Measurements from ENCODE around the gene LRRC7. TPM values are rescaled to one million over a fixed set of nuclear protein-coding genes. Genes with fewer than 3 reads are reported as not detected.

The LRRC7 gene
- total RNA-seq, 1 experiment from 2014 or later: not detected

DNA sequence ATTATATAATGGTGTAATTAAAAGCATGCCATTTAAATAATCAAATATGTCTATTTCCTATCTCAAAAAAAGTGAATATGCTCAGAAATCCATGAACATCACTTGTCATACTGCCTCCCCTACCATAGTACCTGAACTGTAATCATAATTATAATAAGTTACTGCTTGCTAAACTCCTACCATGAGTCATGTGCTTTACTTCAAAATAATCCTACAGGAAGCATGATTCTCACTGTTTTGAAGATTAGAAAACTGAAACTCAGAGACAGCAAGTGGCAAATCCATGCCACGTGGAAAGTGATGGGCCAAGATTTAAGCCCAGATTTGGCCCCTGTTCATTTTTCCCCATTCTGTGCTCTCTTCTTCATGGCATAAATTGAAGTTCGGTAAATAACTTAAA, 5.2 kb downstream of the LRRC7 start:
- Histone ChIP-seq H3K4me3 (ENCODE audit: low read depth, low read length, poor library complexity, severe bottlenecking) (no peak overlapping the region), H3K4me1 (ENCODE audit: insufficient read depth, low read length, poor library complexity, severe bottlenecking) (peaks cover 15% of the 10 kb centered on the region), H3K27me3 (replicated peaks; ENCODE audit: insufficient read depth, low read depth, low read length, poor library complexity) (peaks cover 40% of the 10 kb centered on the region), H3K9me3 (ENCODE audit: low read depth, low read length, poor library complexity, severe bottlenecking) (no peaks in the 10 kb centered on the region), H3K27ac (ENCODE audit: low read depth, low read length, poor library complexity, severe bottlenecking) (no peak overlapping the region), H3K36me3 (ENCODE audit: insufficient read depth, low read length, poor library complexity, severe bottlenecking) (no peaks in the 10 kb centered on the region)
- DNase-seq (ENCODE audit: low spot score): no peak
- TF ChIP-seq EZH2 (IDR thresholded peaks at IDR 0.05; ENCODE audit: borderline replicate concordance, low read depth, low read length, poor library complexity, severe bottlenecking): no peak
- TF ChIP-seq, protein P1, sequence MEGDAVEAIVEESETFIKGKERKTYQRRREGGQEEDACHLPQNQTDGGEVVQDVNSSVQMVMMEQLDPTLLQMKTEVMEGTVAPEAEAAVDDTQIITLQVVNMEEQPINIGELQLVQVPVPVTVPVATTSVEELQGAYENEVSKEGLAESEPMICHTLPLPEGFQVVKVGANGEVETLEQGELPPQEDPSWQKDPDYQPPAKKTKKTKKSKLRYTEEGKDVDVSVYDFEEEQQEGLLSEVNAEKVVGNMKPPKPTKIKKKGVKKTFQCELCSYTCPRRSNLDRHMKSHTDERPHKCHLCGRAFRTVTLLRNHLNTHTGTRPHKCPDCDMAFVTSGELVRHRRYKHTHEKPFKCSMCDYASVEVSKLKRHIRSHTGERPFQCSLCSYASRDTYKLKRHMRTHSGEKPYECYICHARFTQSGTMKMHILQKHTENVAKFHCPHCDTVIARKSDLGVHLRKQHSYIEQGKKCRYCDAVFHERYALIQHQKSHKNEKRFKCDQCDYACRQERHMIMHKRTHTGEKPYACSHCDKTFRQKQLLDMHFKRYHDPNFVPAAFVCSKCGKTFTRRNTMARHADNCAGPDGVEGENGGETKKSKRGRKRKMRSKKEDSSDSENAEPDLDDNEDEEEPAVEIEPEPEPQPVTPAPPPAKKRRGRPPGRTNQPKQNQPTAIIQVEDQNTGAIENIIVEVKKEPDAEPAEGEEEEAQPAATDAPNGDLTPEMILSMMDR (conservative IDR thresholded peaks at IDR 0.05; ENCODE audit: low read depth, low read length): no peak
- no TSS peak for BruUV-seq (replicated peaks)
- ChIA-PET CTCF (no interaction called here), POLR2A (ENCODE audit: low non-redundant PET) (no interaction called here)
- intact Hi-C loops (cut with micrococcal nuclease; ENCODE audit: unreplicated experiment): no loop called here

DNA sequence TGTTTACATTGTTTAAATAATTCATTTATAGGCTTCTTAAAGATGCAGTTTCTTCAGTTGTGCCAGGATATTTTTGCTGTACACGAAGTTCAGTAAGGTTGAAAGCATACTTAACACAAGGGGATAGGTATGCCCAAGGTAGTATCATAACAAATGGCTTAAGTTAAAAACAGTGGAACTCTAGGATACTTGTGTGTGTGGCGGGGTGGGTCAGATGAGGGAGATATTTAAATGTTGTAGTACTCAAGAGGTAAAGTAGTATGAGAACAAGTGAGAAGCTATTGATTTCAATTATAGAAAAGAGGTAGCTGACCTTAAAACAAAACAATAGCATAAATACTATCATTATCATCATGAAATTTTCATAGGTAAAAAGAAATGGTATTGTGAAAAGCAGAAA, 6.2 kb downstream of the LRRC7 start:
- Histone ChIP-seq H3K4me1 (ENCODE audit: insufficient read depth, low read length, poor library complexity, severe bottlenecking) (peaks cover 6% of the 10 kb centered on the region), H3K9me3 (ENCODE audit: low read depth, low read length, poor library complexity, severe bottlenecking) (no peaks in the 10 kb centered on the region), H3K27me3 (replicated peaks; ENCODE audit: insufficient read depth, low read depth, low read length, poor library complexity) (peaks cover 30% of the 10 kb centered on the region), H3K36me3 (ENCODE audit: insufficient read depth, low read length, poor library complexity, severe bottlenecking) (no peaks in the 10 kb centered on the region), H3K4me3 (ENCODE audit: low read depth, low read length, poor library complexity, severe bottlenecking) (no peak overlapping the region), H3K27ac (ENCODE audit: low read depth, low read length, poor library complexity, severe bottlenecking) (no peak overlapping the region)
- ChIA-PET CTCF (no interaction called here), POLR2A (ENCODE audit: low non-redundant PET) (no interaction called here)
- intact Hi-C loops (cut with micrococcal nuclease; ENCODE audit: unreplicated experiment): no loop called here
- no TSS peak for BruUV-seq (replicated peaks)
- TF ChIP-seq, protein P1 (conservative IDR thresholded peaks at IDR 0.05; ENCODE audit: low read depth, low read length): no peak
- no peak for TF ChIP-seq EZH2 (IDR thresholded peaks at IDR 0.05; ENCODE audit: borderline replicate concordance, low read depth, low read length, poor library complexity, severe bottlenecking)
- no peak for DNase-seq (ENCODE audit: low spot score)

DNA sequence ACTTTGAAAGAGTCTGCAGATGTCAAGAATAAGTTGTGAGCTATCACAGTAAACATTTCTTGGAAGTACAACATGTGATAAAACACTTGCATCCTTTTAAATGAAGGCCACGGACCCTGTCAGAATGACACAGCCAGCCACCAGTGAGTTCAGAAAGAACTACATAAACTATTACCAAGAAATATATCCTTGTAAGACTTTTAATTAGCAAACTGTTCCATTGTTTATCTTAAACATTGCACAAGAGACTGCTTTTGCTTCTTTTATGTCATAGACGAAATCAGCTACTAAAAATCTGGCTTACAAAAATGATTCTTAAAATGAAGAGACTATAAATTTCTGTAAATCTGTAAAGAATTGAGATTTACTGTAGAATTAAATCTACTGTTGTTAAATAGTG, 17.9 kb downstream of the LRRC7 start:
- no TSS peak for BruUV-seq (replicated peaks)
- ChIA-PET POLR2A (ENCODE audit: low non-redundant PET) (no interaction called here), CTCF (no interaction called here)
- Histone ChIP-seq H3K27ac (ENCODE audit: low read depth, low read length, poor library complexity, severe bottlenecking) (no peak overlapping the region), H3K27me3 (replicated peaks; ENCODE audit: insufficient read depth, low read depth, low read length, poor library complexity) (no peaks in the 10 kb centered on the region), H3K9me3 (ENCODE audit: low read depth, low read length, poor library complexity, severe bottlenecking) (no peaks in the 10 kb centered on the region), H3K4me3 (ENCODE audit: low read depth, low read length, poor library complexity, severe bottlenecking) (no peak overlapping the region), H3K4me1 (ENCODE audit: insufficient read depth, low read length, poor library complexity, severe bottlenecking) (no peaks in the 10 kb centered on the region), H3K36me3 (ENCODE audit: insufficient read depth, low read length, poor library complexity, severe bottlenecking) (no peaks in the 10 kb centered on the region)
- no peak for DNase-seq (ENCODE audit: low spot score)
- no peak for TF ChIP-seq EZH2 (IDR thresholded peaks at IDR 0.05; ENCODE audit: borderline replicate concordance, low read depth, low read length, poor library complexity, severe bottlenecking)
- TF ChIP-seq, protein P1 (conservative IDR thresholded peaks at IDR 0.05; ENCODE audit: low read depth, low read length): no peak
- intact Hi-C loops (cut with micrococcal nuclease; ENCODE audit: unreplicated experiment): no loop called here
